GM19452 (cell line): Measurements from ENCODE around the gene ZCCHC7.

Experiments
- ATAC-seq: cut with Tn5 transposase; IDR thresholded peaks from one replicate; pipeline ENCODE4 v1.9.1; 2021; ENCODE audit not compliant: unreplicated experiment

ZCCHC7 gene

GRCh38 chr9:37370282-37370681, 249.9 kb downstream of the ZCCHC7 start:
- no peak for ATAC-seq

- ATAC-seq = peak; percentile 60
Measured at GRCh38 chr9:37370968-37371563, 250.7 kb downstream of the ZCCHC7 start.

GRCh38 chr9:37371565-37372464, 251.4 kb downstream of the ZCCHC7 start:
- ATAC-seq = peak; percentile 4

GRCh38 chr9:37372839-37373238, 252.5 kb downstream of the ZCCHC7 start:
- no peak for ATAC-seq

GRCh38 chr9:37373621-37374020, 253.2 kb downstream of the ZCCHC7 start:
- no peak for ATAC-seq

GRCh38 chr9:37374892-37375291, 254.5 kb downstream of the ZCCHC7 start:
- ATAC-seq = peak; percentile 43

- ATAC-seq = no peak
Measured at GRCh38 chr9:37377688-37378612, 257.6 kb downstream of the ZCCHC7 start.

GRCh38 chr9:37378613-37379004, 258.2 kb downstream of the ZCCHC7 start:
- ATAC-seq = no peak

GRCh38 chr9:37379835-37380234, 259.5 kb downstream of the ZCCHC7 start:
- no peak for ATAC-seq

GRCh38 chr9:37380570-37380969, 260.2 kb downstream of the ZCCHC7 start:
- no peak for ATAC-seq

GRCh38 chr9:37381094-37381741, 260.8 kb downstream of the ZCCHC7 start:
- no peak for ATAC-seq

- peak; percentile 43 for ATAC-seq
Measured at GRCh38 chr9:37382161-37382981, 262.0 kb downstream of the ZCCHC7 start.

- peak; percentile 18 for ATAC-seq
Measured at GRCh38 chr9:37382982-37383357, 262.6 kb downstream of the ZCCHC7 start.

GRCh38 chr9:37383393-37383792, 263.0 kb downstream of the ZCCHC7 start:
- no peak for ATAC-seq

- no peak for ATAC-seq
Measured at GRCh38 chr9:37383876-37384746, 263.7 kb downstream of the ZCCHC7 start.

GRCh38 chr9:37385286-37385685, 264.9 kb downstream of the ZCCHC7 start:
- no peak for ATAC-seq

- no peak for ATAC-seq
Measured at GRCh38 chr9:37386988-37387387, 266.6 kb downstream of the ZCCHC7 start.

- ATAC-seq = peak; percentile 92
Measured at GRCh38 chr9:37390759-37391158, 270.4 kb downstream of the ZCCHC7 start.

GRCh38 chr9:37392272-37392671, 271.9 kb downstream of the ZCCHC7 start:
- ATAC-seq = no peak
